ENCODE data around the gene PDE10A.

DNA sequence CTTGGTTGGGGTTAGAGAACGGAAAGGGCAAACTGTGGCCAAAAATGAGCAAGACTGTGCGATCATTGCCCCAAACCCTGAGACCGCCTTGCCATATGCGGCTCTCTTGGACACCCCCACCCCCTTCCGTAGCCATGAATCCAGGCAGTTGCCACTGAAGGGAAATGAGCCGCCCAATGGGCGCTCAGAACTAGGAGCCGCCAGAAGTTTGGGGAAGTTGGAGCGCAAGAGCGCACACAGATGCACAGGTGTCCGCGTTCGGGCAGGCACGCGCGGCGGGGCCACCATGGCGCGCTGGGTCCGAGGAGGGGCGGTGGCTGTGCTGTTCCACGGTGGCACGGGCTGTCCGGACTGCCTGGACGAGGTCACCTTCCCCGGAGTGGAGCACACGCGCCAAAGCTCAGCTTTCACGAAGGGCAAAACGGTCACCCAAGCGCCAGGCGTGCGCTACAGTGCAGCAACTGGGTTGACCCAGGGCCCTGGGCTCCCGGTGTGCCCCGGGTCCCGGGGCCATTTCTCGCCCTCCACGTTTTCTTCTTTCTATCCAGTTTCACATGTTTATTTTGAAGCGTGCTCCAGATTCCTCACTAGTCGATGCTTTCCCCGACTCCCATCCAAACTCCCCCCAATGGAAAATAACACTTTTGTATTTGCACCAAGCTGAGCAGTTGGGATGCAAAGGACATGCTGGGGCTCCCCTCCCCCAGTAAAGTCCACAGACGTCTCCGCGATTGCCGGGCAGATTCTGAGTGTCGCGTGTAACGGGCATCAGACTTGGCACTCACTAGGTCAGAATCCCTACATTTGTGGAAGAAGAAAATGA, 906 bp upstream of the PDE10A start:
- TF ChIP-seq, protein P1, sequence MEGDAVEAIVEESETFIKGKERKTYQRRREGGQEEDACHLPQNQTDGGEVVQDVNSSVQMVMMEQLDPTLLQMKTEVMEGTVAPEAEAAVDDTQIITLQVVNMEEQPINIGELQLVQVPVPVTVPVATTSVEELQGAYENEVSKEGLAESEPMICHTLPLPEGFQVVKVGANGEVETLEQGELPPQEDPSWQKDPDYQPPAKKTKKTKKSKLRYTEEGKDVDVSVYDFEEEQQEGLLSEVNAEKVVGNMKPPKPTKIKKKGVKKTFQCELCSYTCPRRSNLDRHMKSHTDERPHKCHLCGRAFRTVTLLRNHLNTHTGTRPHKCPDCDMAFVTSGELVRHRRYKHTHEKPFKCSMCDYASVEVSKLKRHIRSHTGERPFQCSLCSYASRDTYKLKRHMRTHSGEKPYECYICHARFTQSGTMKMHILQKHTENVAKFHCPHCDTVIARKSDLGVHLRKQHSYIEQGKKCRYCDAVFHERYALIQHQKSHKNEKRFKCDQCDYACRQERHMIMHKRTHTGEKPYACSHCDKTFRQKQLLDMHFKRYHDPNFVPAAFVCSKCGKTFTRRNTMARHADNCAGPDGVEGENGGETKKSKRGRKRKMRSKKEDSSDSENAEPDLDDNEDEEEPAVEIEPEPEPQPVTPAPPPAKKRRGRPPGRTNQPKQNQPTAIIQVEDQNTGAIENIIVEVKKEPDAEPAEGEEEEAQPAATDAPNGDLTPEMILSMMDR (conservative IDR thresholded peaks at IDR 0.05 in 1 of 2, IDR thresholded peaks at IDR 0.05 in 1 of 2; ENCODE audit: extremely low read depth in 1 of 2, insufficient read depth in 1 of 2, low read depth in 1 of 2, low read length in 2 of 2): no peak
- TF ChIP-seq EZH2 (IDR thresholded peaks at IDR 0.05; ENCODE audit: borderline replicate concordance, low read length): peak; percentile 9
